ENCODE data around the gene ANGPTL7. TPM values are rescaled to one million over a fixed set of nuclear protein-coding genes. Genes with fewer than 3 reads are reported as not detected.

Gene ANGPTL7
- total RNA-seq, 1 experiment from 2014 or later, result not detected

DNA sequence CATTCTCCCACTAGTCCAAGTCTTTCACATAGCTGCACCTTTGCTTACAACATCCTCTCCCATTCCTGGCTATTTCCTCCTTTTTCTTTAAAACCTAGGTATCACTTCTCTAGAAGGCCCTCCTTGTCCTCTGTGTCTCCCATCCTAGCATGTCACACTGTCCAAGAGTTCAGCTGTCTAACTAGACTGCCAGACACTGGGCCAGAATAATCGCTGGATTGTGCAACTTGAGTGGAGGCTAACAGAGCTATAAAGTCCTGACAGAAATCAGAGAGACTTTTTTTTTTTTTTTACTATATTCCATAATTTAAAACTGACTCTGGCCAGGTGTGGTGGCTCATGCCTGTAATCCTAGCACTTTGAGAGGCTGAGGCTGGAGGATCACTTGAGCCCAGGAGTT, 4.2 kb upstream of the ANGPTL7 start:
- H3K4me1 ChIP-seq (ENCODE audit: control insufficient read depth in 1 of 2, insufficient read depth in 2 of 2, low read length in 2 of 2), result no peaks in the 10 kb centered on the region
- ChIA-PET RAD21 (ENCODE audit: low non-redundant PET in 1 of 2, low total read pairs in 2 of 2, uncharacterized antibody in 2 of 2, unreplicated experiment in 2 of 2) (interaction anchor here in 1 of 2 experiments (0.6 kb wide), 1 partner anchor 121 kb away, joined by 4 read pairs; no protein-coding TSS in a partner anchor), CTCF (no interaction called here), POLR2A (interaction anchor here (0.6 kb wide), 1 partner anchor 537 kb away, joined by 3 read pairs; no protein-coding TSS in a partner anchor)
- H2AFZ ChIP-seq (ENCODE audit: low read depth, low read length, poor library complexity, severe bottlenecking), result no peak overlapping the region
- no peak overlapping the region for H3K27ac ChIP-seq (ENCODE audit: low read depth, low read length)
- no peaks in the 10 kb centered on the region for H3K27me3 ChIP-seq (ENCODE audit: insufficient read depth, low read length)
- ATAC-seq (no peak), DNase-seq (ENCODE audit: low read depth, low spot score) (no peak)
- H3K9ac ChIP-seq (ENCODE audit: low read length), result no peak overlapping the region
- H3K4me2 ChIP-seq (ENCODE audit: low read length), result no peak overlapping the region
- H3K79me2 ChIP-seq (ENCODE audit: insufficient read depth, low read length), result no peaks in the 10 kb centered on the region
- no peak for TF ChIP-seq POLR2AphosphoS5 (IDR thresholded peaks at IDR 0.05; ENCODE audit: low read depth, low read length)
- TF ChIP-seq CBX3 (IDR thresholded peaks at IDR 0.05; ENCODE audit: low read depth), result no peak
- TF ChIP-seq, protein P1, sequence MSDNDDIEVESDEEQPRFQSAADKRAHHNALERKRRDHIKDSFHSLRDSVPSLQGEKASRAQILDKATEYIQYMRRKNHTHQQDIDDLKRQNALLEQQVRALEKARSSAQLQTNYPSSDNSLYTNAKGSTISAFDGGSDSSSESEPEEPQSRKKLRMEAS (IDR thresholded peaks at IDR 0.05), result no peak
- TF ChIP-seq JUND (IDR thresholded peaks at IDR 0.05), result no peak
- TF ChIP-seq SIN3A (IDR thresholded peaks at IDR 0.05; ENCODE audit: low read depth), result no peak
- TF ChIP-seq, protein P2, sequence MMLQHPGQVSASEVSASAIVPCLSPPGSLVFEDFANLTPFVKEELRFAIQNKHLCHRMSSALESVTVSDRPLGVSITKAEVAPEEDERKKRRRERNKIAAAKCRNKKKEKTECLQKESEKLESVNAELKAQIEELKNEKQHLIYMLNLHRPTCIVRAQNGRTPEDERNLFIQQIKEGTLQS (IDR thresholded peaks at IDR 0.05), result no peak
- TF ChIP-seq YY1 (IDR thresholded peaks at IDR 0.05; ENCODE audit: extremely low read depth, insufficient replicate concordance, low read depth, low read length), result no peak
- TF ChIP-seq RAD21 (IDR thresholded peaks at IDR 0.05; ENCODE audit: low read depth), result no peak
- H3K9me2 ChIP-seq (ENCODE audit: insufficient read depth), result no peaks in the 10 kb centered on the region
- H3K36me3 ChIP-seq (ENCODE audit: control insufficient read depth in 1 of 2, insufficient read depth in 2 of 2, low read length in 2 of 2), result 0 out of 4 replicates have a peak, but pooled peaks cover 0 to 5% of the 10 kb centered on the region in 2 experiments
- no TSS peak for BruUV-seq (replicated peaks)
- H3K9me3 ChIP-seq (ENCODE audit: control insufficient read depth in 1 of 2, insufficient read depth in 1 of 2, low read depth in 1 of 2, low read length in 2 of 2), result no peaks in the 10 kb centered on the region
- no peaks in the 10 kb centered on the region for H4K20me1 ChIP-seq (ENCODE audit: insufficient read depth)
- intact Hi-C loops (cut with micrococcal nuclease), result no loop called here
- H3K4me3 ChIP-seq (replicated peaks in 1 of 2; ENCODE audit: low read depth in 1 of 2, low read length in 2 of 2), result no peak overlapping the region

DNA sequence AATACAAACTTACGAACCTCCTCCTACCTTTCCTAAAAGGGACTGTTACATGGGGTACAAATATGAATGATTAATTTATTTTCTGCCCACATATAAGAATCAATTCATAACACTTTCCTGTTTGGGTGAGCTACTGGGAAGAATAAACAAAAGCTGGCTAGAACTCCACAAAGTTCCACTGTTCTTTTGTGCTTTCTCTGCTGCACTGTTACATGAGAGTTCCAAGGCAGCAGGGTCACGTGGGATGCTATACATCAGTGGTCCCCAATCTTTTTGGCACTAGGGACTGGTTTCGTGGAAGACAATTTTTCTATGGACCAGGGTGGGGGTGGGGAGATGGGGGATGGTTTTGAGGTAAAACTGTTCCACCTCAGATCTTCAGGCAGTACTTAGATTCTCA, 2.2 kb upstream of the ANGPTL7 start:
- RAD21 ChIA-PET (ENCODE audit: low non-redundant PET in 1 of 2, low total read pairs in 2 of 2, uncharacterized antibody in 2 of 2, unreplicated experiment in 2 of 2), result no interaction called here
- Histone ChIP-seq H3K9me3 (ENCODE audit: control insufficient read depth in 1 of 2, insufficient read depth in 1 of 2, low read depth in 1 of 2, low read length in 2 of 2) (no peaks in the 10 kb centered on the region), H3K9me2 (ENCODE audit: insufficient read depth) (no peaks in the 10 kb centered on the region), H4K20me1 (ENCODE audit: insufficient read depth) (no peaks in the 10 kb centered on the region), H3K4me1 (ENCODE audit: control insufficient read depth in 1 of 2, insufficient read depth in 2 of 2, low read length in 2 of 2) (no peaks in the 10 kb centered on the region), H3K4me2 (ENCODE audit: low read length) (no peak overlapping the region), H2AFZ (ENCODE audit: low read depth, low read length, poor library complexity, severe bottlenecking) (no peak overlapping the region), H3K36me3 (ENCODE audit: control insufficient read depth in 1 of 2, insufficient read depth in 2 of 2, low read length in 2 of 2) (0 out of 4 replicates have a peak, but pooled peaks cover 0 to 9% of the 10 kb centered on the region in 2 experiments), H3K27ac (ENCODE audit: low read depth, low read length) (no peak overlapping the region), H3K27me3 (ENCODE audit: insufficient read depth, low read length) (no peaks in the 10 kb centered on the region), H3K9ac (ENCODE audit: low read length) (no peak overlapping the region), H3K79me2 (ENCODE audit: insufficient read depth, low read length) (no peaks in the 10 kb centered on the region), H3K4me3 (replicated peaks in 1 of 2; ENCODE audit: low read depth in 1 of 2, low read length in 2 of 2) (no peak overlapping the region)
- no peak for TF ChIP-seq RAD21 (IDR thresholded peaks at IDR 0.05; ENCODE audit: low read depth)
- no peak for TF ChIP-seq ZNF274 (IDR thresholded peaks at IDR 0.05; ENCODE audit: low read depth, low read length)
- TF ChIP-seq ZBTB33 (IDR thresholded peaks at IDR 0.05; ENCODE audit: extremely low read depth, insufficient replicate concordance, low read length), result no peak
- no peak for TF ChIP-seq SP1 (IDR thresholded peaks at IDR 0.05; ENCODE audit: low read depth)
- TF ChIP-seq, protein P2 (IDR thresholded peaks at IDR 0.05), result no peak
- no peak for TF ChIP-seq YY1 (IDR thresholded peaks at IDR 0.05; ENCODE audit: extremely low read depth, insufficient replicate concordance, low read depth, low read length)
- CTCF ChIA-PET, result no interaction called here
- POLR2A ChIA-PET, result no interaction called here
- DNase-seq (ENCODE audit: low read depth, low spot score) (no peak), ATAC-seq (no peak)
- intact Hi-C loops (cut with micrococcal nuclease), result no loop called here
- BruUV-seq (replicated peaks), result no TSS peak
